Endodermal cell (in vitro differentiated cells): ENCODE data around the gene MYBBP1A. TPM values are rescaled to one million over a fixed set of nuclear protein-coding genes. Genes with fewer than 3 reads are reported as not detected.

ENCODE experiments used
- DNase-seq: peaks from one replicate; pipeline ENCODE4 v3.0.0-alpha.2; 2017
- H3K27ac ChIP-seq: 2 replicates; pipeline ENCODE4 v1.5.1; 2013; ENCODE audit warnings: mild to moderate bottlenecking, low read depth, low read length, moderate library complexity
- H3K27me3 ChIP-seq: 2 replicates; pipeline ENCODE4 v1.6.1; 2013; ENCODE audit warnings: mild to moderate bottlenecking, low read length, moderate library complexity; ENCODE audit not compliant: insufficient read depth, control insufficient read depth, poor library complexity, severe bottlenecking
- H3K36me3 ChIP-seq: 2 replicates; pipeline ENCODE4 v1.7.0; 2013; ENCODE audit warnings: mild to moderate bottlenecking, low read length, moderate library complexity; ENCODE audit not compliant: control insufficient read depth, insufficient read depth
- H3K4me1 ChIP-seq: one replicate; pipeline ENCODE4 v1.7.0; 2013; ENCODE audit warnings: low read length; ENCODE audit not compliant: control insufficient read depth, insufficient read depth
- H3K4me3 ChIP-seq: 2 replicates; pipeline ENCODE4 v1.5.1; 2013; ENCODE audit warnings: mild to moderate bottlenecking, low read length, moderate library complexity
- H3K9ac ChIP-seq: 2 replicates; pipeline ENCODE4 v1.6.1; 2013; ENCODE audit warnings: mild to moderate bottlenecking, low read length, moderate library complexity; ENCODE audit not compliant: poor library complexity, severe bottlenecking; ENCODE audit errors: extremely low read depth
- H3K9me3 ChIP-seq: 2 replicates; pipeline ENCODE4 v1.6.1; 2013; ENCODE audit warnings: mild to moderate bottlenecking, low read length, moderate library complexity; ENCODE audit not compliant: control insufficient read depth
- H3K27ac Mint-ChIP-seq: 2 replicates; pipeline ENCODE4 v1.8.0; 2020; ENCODE audit warnings: mixed read lengths
- H3K27me3 Mint-ChIP-seq: 2 replicates; pipeline ENCODE4 v1.8.0; 2021; ENCODE audit warnings: mild to moderate bottlenecking, mixed read lengths; ENCODE audit not compliant: insufficient read depth
- H3K36me3 Mint-ChIP-seq: 2 replicates; pipeline ENCODE4 v1.8.0; 2020; ENCODE audit warnings: low read depth, mixed read lengths
- H3K4me1 Mint-ChIP-seq: 2 replicates; pipeline ENCODE4 v1.8.0; 2020; ENCODE audit warnings: mixed read lengths
- H3K4me3 Mint-ChIP-seq: 2 replicates; pipeline ENCODE4 v1.8.0; 2020; ENCODE audit warnings: mild to moderate bottlenecking, moderate library complexity, mixed read lengths
- H3K9me3 Mint-ChIP-seq: 2 replicates; pipeline ENCODE4 v1.8.0; 2020; ENCODE audit warnings: mild to moderate bottlenecking, mixed read lengths
- CTCF ChIP-seq: fragments of 200-600 bp; sonication (generic); conservative IDR thresholded peaks from 2 replicates; pipeline ENCODE4 v1.5.0; 2021; ENCODE audit warnings: antibody characterized with exemption, mild to moderate bottlenecking
- WGBS, 2 experiments: methylation state at CpG; one replicate each; pipeline versions ENCODE4 v1.1.5 to v1.1.7; 2013; ENCODE audit warnings: missing lambda C conversion rate in 2 of 2, mixed read lengths in 1 of 2; ENCODE audit not compliant: insufficient coverage in 1 of 2, insufficient read length in 1 of 2; 5-methylcytosine and 5-hydroxymethylcytosine counted together
- total RNA-seq, 2 donors: library from RNA; stranded (reverse); fragmentation: NEBNext Ultra II Directional in 1 of 2; extraction: Animal tissue kit (Norgen Biotek cat#: 25700) in 1 of 2; gene quantifications; 2 replicates in 1 of 2; 3 replicates in 1 of 2; pipeline ENCODE4 v1.2.1, GENCODE V29; 2021

MYBBP1A gene
- total RNA-seq, 2 donors from 2014 or later = 55.6 to 70.9 TPM

GRCh38 chr17:4503283-4504025 lies 51.7 kb downstream of the MYBBP1A start:
- TF ChIP-seq CTCF = no peak
- no peak overlapping the region for H3K4me3 Mint-ChIP-seq
- H3K27ac ChIP-seq = no peak overlapping the region
- H3K27me3 ChIP-seq = peaks cover 29% of the 10 kb centered on the region
- H3K9me3 ChIP-seq = no peaks in the 10 kb centered on the region
- no peaks in the 10 kb centered on the region for H3K4me1 ChIP-seq
- no peak overlapping the region for H3K27ac Mint-ChIP-seq
- no peaks in the 10 kb centered on the region for H3K9me3 Mint-ChIP-seq
- WGBS, 2 experiments = 86 to 100% methylated on average over 2 to 4 of the region's 4 CpGs
- H3K9ac ChIP-seq = no peak overlapping the region
- H3K36me3 ChIP-seq = no peaks in the 10 kb centered on the region
- no peaks in the 10 kb centered on the region for H3K36me3 Mint-ChIP-seq
- H3K27me3 Mint-ChIP-seq = peaks cover 34% of the 10 kb centered on the region
- no peak overlapping the region for H3K4me3 ChIP-seq
- H3K4me1 Mint-ChIP-seq = peaks cover 9% of the 10 kb centered on the region
- no peak for DNase-seq

GRCh38 chr17:4502466-4503154 lies 52.6 kb downstream of the MYBBP1A start:
- Mint-ChIP-seq H3K27me3 (peaks cover 42% of the 10 kb centered on the region), H3K4me1 (peaks cover 9% of the 10 kb centered on the region), H3K36me3 (no peaks in the 10 kb centered on the region), H3K9me3 (no peaks in the 10 kb centered on the region), H3K27ac (no peak overlapping the region), H3K4me3 (no peak overlapping the region)
- Histone ChIP-seq H3K27me3 (peaks cover 37% of the 10 kb centered on the region), H3K9ac (no peak overlapping the region), H3K36me3 (no peaks in the 10 kb centered on the region), H3K27ac (no peak overlapping the region), H3K4me1 (no peaks in the 10 kb centered on the region), H3K9me3 (no peaks in the 10 kb centered on the region), H3K4me3 (no peak overlapping the region)
- DNase-seq = peak; percentile 64
- TF ChIP-seq CTCF = no peak
- WGBS, 2 experiments = 81 to 85% methylated on average over 8 to 18 of the region's 18 CpGs

- 100% methylated on average over 1 of the region's 3 CpGs; no CpG with 5 or more reads in 1 of the 2 experiments for WGBS, 2 experiments
- H3K27me3 ChIP-seq = peaks cover 49% of the 10 kb centered on the region
- DNase-seq = no peak
- H3K4me3 ChIP-seq = no peak overlapping the region
- no peaks in the 10 kb centered on the region for H3K36me3 ChIP-seq
- TF ChIP-seq CTCF = no peak
- Mint-ChIP-seq H3K4me1 (peaks cover 9% of the 10 kb centered on the region), H3K27ac (no peak overlapping the region), H3K4me3 (no peak overlapping the region), H3K27me3 (peaks cover 54% of the 10 kb centered on the region), H3K36me3 (no peaks in the 10 kb centered on the region), H3K9me3 (no peaks in the 10 kb centered on the region)
- H3K9me3 ChIP-seq = no peaks in the 10 kb centered on the region
- no peaks in the 10 kb centered on the region for H3K4me1 ChIP-seq
- no peak overlapping the region for H3K9ac ChIP-seq
- H3K27ac ChIP-seq = no peak overlapping the region
These were observed 53.8 kb downstream of the MYBBP1A start for GRCh38 chr17:4501295-4501949.
